C4-2B (cell line): ENCODE measurements around the gene GRK4.

ENCODE experiments used
- CTCF ChIP-seq: fragments of 450-650 bp; conservative IDR thresholded peaks from 2 replicates; pipeline ENCODE4 v1.5.1; 2017; ENCODE audit warnings: mild to moderate bottlenecking
- ZFX ChIP-seq: fragments of 450-650 bp; IDR thresholded peaks from 2 replicates; pipeline ENCODE4 v1.6.1; 2017

DNA sequence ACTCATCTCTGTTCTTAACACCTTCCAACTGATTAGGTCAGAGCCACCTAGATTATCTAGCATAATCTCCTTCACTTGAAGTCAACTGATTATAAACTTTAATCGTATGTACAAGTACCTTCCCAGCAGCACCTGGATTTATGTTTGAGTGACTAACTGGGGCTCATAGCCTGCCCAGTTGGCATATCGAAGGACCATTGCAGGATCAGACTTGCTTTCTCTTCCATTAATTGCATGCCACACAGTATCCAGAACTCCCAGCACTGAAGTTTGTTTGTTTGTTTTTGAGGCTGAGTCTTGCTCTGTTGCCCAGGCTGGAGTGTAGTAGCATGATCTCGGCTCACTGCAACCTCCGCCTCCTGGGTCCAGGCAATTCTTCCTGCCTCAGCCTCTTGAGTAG, 27.9 kb downstream of the GRK4 start:
- TF ChIP-seq CTCF (no peak), ZFX (no peak)
